HG02759 (cell line): ENCODE results near the gene DHRS7.
A peak's percentile ranks its signal among the peaks of the same experiment; 100 is the strongest.
"Not testable (repeated sequence)": the region's sequence is repeated elsewhere in the genome, so short reads cannot be mapped to it uniquely, and the experiment has no call there.

Experiments
- ATAC-seq: cut with Tn5 transposase; IDR thresholded peaks from one replicate; pipeline ENCODE4 v1.9.1; 2021; ENCODE audit warnings: mild to moderate bottlenecking, moderate library complexity; ENCODE audit not compliant: unreplicated experiment

Gene DHRS7

DNA sequence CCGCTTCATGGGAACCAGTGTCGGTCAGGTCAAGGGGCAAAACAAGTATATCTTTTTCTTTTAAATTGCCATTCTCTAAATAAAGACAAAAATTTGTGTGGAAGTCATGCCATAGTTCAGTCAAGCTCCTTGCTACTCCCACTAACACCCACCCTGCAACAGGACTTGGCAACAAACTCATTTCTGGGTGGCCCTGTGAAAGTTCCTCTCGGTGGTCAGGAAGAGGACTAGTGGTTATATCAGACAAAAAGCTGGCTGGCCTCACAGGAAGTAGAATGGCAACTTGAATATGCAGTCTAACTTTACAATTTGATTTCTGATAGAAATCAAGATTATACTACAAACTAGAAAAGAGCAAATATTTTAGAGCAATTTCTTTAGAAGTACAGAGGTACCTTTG is 11.2 kb downstream of the DHRS7 start:
- no peak for ATAC-seq

DNA sequence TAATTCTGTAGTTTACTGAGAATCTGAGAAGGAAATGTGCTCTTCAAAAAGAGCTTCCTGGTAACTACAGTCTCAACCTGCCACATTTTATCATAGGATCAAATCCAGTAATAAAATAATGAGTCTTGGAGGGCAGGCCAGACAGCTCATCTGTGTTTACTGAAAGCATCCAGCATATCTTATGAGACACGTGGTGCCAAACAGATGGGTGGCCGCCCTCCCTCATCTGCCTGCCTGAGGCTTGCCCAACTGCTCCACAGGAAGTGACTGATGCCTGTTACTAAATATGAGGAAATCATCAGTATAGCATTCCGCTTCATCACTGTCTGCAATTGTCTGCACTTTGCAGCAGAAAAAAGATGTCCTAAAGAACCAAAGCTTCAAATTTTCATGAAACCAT is 13.5 kb downstream of the DHRS7 start:
- peak; percentile 97 for ATAC-seq

DNA sequence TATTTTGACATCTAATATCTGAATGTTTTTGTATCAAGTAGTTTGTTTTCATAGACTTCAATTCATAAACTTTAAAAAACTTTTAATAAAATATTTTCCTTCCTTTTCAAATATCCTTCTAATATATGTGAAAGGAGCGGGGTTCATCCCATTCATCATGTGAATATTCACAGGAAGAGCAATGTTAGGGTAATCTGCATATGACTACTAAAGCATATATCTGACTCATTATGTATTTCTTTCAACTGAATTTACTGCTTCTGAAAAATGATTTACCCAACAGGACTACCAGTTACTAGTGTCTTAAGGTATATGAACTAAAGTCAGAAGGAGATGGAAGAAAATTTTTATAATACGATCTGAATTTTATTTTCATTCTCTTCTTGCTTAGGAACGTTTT is 30.5 kb downstream of the DHRS7 start:
- no peak for ATAC-seq

DNA sequence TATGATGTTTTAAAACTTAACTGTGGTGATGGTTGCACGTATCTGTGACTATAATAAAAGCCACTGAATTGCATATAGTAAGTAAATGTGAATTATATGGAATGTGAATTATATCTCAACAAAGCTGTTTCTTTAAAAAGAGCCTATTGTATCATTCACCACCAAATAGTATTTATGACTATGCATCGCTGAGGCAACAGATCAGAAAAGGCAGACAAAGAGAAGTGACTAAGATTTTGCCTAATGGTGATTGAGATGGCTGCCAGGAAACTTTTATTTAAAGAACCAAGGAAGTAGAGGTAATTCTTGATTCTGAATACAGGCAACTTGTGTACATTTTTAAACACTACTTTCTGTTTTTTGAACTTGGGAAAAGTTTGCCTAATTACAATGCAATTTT is 31.7 kb downstream of the DHRS7 start:
- ATAC-seq, result no peak

DNA sequence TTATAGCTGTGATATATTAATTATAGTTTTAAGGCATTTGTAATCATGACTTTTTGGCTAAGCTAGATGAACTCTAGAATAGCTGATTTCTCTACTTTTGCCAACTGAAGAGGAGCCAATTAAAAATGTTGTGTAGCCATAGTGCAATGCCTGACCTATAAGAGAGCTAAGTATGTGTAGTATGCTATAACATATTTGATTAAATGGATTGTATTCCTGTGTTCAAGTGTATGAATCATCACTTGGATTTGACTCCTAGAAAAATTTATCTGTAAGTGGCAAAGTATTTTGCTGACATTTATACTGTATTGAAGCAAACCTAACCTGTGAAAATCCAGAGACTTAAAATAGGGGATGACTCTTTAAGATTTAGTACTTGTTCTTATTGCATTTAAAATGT is 39.3 kb downstream of the DHRS7 start:
- no peak for ATAC-seq

DNA sequence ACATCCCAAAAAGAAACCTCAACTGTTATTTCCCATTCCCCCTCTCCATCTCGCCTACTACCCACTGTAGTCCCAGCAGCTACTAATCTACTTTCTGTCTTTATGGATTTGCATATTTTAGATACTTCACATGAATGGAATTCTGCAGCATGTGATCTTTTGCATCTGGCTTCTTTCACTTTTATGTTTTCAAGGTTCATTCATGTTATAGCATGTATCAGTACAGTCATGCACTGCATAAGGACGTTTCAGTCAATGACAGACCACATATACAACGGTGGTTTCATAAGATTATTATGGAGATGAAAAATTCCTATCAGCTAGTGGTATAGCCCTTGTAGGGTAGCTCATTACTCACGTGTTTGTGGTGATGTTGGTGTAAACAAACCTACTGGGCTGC is 49.0 kb downstream of the DHRS7 start:
- no peak for ATAC-seq

DNA sequence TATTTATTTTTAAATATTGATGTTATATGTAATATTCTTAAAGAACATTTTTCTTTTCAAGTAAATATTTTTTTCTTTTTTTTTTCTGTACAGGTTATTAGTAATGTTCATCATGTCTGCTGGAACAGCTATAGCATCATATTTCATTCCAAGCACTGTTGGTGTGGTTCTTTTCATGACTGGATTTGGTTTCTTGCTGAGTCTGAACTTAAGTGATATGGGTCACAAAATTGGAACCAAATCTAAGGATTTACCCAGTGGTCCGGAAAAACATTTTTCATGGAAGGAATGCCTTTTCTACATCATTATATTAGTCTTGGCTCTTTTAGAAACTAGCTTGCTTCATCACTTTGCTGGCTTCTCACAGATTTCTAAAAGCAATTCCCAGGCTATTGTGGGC is 50.3 kb downstream of the DHRS7 start:
- ATAC-seq, result no peak

DNA sequence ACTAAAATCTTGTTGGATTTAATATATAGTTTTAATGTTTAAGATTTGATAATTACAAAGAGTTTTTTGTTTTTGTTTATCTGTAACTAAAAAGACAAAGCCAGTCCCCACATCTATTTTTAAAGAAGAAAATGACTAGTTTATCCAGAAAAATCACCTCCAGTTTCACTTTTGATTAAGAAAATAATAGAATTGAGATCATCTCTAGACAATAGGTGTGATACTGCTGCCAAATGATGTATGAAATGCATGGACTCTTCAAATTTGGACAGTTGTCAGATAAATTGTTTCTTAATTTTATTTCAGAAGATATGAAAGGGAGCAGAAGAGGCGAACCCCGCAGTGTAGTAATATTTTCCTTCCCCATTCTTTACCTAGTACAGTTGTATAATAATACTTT is 53.5 kb downstream of the DHRS7 start:
- no peak for ATAC-seq

DNA sequence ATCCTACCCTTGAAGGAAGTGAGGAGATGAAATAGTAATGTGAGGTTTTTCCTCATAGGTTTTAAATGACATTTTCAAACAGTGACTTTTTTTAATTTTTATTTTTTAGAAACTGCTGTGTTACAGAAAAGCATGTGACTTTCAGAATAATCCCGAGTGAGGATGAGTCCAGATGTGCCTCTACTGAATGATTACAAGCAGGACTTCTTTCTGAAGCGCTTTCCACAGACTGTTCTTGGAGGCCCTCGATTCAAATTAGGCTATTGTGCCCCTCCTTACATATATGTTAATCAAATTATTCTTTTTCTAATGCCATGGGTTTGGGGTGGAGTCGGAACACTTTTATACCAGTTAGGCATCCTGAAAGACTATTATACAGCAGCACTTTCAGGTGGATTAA is 57.7 kb downstream of the DHRS7 start:
- no peak for ATAC-seq

DNA sequence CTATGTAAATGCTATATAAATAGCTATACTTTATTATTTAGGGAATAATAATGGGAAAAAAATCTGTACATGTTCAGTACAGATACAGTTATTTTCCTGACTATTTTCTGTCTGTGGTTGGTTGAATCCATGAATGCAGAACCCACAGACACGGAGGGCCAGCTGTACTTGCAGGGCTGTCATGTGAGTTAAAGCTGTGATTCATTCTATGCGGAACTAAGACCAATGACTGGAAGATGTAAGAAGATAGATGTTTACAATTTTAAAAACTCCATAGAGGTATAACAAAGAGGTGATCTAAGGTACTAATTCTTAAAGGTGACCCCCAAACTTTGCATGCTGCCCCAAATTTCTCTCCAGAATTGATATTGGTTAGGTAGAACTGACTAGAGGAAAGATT is 58.9 kb downstream of the DHRS7 start:
- no peak for ATAC-seq

DNA sequence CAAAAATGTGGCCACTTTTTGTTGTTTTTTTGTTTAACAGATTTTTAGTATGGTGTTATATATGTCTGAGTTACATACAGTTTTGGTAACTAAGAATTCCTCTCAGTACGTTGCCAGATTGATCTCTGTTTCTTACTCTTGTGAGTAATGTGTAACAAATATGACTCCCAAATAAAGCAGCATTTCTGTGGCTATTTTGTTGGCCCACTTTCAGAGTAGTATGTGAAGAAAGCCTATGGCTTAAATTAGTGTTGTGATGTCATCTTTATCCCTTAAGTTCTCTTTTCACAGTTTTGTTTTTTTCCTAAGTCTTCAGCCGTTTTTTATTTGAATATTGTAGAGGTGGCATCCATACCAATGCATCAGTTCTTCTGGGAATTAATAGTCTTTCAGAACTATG is 62.8 kb downstream of the DHRS7 start:
- ATAC-seq, result no peak

DNA sequence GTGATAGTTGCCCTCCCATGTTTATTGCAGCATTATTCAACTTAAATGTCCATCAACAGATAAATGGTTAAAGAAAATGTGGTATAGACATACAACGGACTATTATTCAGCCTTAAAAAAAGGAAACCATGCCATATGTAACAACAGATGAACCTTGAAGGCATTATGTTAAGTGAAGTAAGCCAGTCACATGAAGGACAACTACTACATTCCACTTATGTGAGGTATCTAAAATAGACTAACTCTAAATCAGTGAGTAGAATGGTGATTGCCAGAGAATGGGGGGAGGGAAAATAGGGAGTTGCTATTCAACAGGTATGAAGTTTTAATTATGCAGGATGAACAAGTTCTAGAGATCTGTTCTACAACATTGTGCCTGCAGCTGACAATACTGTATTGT is 63.4 kb downstream of the DHRS7 start:
- no peak for ATAC-seq

DNA sequence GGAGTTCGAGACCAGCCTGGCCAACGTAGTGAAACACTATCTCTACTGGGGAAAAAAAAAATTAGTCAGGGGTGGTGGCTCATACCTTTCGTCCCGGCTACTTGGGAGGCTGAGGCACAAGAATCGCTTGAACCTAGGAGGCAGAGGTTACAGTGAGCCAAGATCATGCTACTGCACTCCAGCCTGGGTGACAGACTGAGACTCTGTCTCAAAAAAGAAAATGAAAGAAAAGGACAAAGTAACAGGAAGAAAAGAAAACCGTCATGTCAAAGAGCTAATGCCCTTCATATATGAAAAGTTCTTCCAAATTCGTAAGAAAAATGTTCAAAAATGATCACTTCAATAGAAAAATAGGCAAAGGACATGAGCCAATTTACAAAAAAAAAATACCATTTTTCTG is 65.3 kb downstream of the DHRS7 start:
- ATAC-seq, result not testable (repeated sequence)

DNA sequence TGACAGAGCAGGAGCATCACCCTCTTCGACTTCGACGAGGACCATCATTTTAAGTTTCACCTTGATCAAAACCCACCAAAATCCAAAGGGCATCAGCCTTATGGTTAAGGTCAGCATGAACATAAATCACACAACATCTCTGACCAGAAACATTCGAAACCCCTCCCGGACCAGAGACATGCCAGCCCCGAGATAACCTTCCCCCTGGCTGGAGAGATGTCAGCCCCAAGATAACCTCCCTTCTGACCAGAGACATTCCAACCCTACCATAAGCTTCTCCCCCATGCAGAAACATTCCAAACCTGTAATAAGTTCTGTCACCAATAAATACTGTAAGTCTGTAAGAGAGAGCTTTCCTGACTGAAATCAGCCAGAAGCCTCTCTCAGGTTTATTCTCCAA is 67.2 kb downstream of the DHRS7 start:
- no peak for ATAC-seq

DNA sequence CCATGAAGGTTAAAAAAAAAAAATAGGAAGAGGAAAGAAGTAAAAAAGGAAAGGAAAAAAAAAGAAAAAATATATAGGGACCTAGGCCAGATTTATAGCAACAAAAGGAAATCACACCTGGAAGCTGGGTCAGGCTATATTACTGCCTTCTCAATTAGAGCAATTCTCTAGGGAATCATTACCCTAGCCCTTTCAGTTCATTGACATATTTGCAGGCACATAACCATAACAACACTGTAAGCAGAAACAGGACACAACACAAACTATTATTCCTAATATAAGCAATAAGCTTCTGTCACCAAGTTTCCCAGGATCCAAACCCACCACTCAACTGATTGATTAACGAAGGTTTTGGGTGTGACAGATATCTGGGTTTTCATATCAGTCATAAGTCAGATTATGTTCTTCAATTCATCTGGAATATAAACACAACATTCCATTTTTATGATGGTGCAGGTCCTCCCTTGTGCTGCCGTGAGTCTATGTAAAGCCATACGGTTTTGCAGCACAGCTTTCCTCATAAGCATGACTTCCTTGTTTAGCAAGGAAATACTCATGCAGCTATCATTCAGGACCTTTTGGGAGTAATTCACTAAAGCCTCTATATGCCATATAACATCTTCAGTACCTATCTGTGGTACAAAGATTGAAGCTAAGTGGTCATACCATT is 69.3 kb downstream of the DHRS7 start:
- no peak for ATAC-seq

DNA sequence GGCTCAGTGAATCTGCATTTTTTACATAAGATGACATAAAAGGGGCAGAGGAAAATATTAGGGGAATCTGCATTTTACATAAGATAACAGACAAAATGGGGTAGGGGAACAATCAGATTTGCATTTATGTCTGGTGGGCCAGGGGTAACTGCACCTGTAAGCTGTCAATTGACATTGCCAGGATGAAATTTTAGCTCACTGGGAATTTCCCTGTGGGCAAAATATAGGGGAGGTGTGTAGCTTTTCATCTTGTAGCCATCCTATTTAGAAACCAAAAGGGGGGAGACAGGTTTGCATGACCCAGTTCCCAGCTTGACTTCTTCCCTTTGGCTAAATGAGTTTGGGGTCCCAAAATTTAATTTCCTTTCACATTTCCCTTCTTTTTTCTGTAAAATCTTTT is 70.0 kb downstream of the DHRS7 start:
- no peak for ATAC-seq

DNA sequence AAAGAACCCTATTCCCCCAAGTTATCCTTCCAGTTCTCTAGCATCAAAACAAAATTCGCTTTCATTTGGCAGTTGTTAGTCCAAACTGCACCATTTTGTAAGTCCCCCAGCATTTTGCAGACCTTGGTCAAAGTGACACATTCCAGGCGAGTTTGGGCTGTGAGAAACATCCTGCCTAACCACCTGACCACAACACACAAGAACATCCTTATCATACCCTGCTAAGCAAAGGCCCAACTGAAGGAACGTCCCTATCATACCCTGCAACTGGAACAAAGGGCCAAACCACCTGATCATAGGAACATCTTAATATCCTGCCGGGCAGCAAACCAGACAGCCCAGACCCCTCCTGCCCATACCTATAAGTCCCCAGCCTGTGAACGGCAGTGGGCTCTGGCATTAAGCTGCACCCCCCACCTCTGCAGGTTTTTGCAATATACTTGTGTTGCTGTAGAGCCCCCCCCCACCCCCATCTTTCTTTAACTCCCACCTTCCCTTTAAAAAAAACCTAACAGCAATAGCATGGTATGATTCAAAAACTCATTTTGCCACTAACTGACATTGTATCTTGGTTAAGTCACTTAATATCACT is 70.8 kb downstream of the DHRS7 start:
- no peak for ATAC-seq
